Measurements from ENCODE around the gene ROM1.

Gene ROM1

DNA sequence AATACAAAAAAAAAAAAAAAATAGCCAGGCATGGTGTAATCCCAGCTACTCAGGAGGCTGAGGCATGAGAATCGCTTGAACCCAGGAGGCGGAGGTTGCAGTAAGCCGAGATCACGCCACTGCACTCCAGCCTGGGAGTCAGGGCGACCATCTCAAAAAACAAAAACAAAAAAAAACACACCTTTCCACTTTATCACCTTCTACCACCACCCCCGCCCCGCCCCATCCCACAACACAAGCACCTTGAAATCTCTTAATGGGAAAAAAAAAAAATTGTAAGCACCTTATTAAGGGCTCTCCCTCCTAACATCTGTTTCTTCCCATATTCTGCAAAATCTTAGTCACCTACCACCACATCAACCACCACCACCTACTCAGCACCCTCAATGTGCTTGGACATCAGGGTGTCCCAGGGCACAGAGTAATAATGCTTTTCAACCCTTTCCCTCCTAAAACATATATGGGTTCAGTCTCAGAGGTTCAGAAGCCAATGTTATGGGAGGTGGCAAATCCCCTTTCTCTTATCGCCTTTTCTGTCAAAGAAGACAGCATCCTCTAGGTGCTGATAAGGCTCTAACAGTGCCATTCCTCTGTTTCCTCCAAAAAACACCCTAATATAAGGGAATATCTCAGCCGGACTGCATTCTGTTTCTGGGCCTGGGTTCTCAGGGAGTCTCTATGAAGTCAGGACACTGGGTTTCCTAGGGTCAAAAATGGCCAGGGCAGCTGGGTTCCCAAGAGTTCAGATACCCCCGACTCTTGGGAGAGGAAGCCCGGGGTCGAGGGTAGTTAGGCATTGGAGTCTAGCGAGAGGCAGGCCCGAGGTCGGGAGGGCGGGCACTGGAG is 39.3 kb downstream of the ROM1 start:
- DNase-seq = no peak

DNA sequence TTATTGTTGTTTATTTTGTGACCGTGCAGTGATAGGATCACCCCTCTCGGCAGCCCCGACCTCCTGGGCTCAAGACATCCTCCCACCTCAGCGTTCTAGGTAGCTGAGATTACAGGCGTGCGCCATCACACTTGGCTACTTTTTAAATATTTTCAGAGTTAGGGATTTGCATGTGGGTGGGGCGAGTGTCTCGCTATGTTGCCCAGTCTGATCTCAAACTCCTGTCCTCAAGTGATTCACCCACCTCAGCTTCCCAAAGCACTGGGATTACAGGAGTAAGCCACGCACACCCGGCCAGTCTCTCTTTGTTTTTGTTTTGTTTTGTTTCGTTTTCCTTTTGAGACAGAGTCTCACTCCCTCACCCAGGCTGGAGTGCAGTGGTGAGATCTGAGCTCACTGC is 41.2 kb downstream of the ROM1 start:
- no peak for DNase-seq

DNA sequence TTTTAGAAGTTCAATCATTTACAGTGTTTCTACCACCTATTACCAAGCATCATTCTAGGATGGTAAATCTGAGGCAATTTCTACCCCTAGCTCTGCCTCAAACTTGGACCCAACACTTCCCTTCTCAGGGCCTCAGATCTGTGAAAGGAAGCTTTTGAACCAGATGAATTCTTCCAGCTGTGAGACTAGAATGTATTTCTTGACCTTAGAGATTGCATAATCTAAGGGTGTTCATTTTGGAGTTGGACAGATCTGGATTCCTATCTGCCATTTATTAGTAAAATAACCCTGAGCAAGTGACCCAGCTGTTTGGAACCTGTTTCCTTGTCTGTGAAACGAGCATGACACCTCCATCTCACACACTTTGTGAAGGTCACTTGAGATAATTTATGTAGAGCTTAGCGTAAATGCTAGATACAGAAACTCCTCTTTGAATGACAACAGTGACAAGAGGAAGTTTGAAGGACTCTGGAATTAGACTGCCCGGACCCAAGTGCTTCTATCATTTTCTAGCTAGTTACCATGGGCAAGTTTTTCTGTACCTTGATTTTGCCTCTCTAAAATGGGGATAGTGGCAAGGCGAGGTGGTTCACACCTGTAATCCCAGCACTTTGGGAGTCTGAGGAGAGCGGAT is 43.9 kb downstream of the ROM1 start:
- DNase-seq = no peak

DNA sequence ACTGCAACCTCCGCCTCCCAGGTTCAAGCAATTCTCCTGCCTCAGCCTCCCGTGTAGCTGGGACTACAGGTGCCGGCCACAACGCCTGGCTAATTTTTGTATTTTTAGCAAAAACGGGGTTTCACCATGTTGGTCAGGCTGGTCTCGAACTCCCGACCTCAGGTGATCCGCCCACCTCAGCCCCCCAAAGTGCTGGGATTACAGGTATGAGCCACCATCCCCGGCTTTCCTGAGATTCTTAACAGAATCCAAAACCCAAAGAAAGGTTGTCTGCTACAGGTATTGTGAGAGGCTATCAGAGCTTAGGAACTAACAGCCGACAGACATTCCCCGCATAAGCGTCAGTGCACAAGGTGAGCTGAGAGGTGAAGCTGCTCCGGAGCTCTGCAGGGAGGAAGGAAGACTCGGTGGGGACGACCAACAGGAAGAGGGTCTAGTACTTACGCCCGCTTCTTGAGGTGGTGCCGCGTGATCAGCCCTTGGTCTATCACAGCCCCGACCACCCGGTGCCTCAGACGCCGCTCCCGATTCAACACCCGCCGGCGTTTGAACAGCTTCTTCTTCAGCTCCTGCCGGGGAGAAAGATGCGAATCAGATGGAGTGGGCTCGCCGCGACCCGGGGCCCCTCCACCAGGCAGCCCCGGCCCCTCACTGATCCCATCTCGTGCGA is 51.5 kb downstream of the ROM1 start:
- no peak for DNase-seq

All from activated T-cell treated with anti-CD3 and anti-CD28 coated beads for 4 hours (primary cell).